Endothelial cell of umbilical vein (primary cell): Measurements from ENCODE around the gene INSC. TPM values are rescaled to one million over a fixed set of nuclear protein-coding genes. Genes with fewer than 3 reads are reported as not detected.

Source experiments
- BruUV-seq: library from RNA; stranded (reverse); fragments of 400-500 nt; replicated peaks from 2 replicates; lab custom pipeline; 2021; lab: Mats Ljungman, UMichigan
- CTCF ChIA-PET: fragments of 300-600, 350-600 bp; sonication (Branson Sonifier 250); formaldehyde crosslinking; loops from one replicate; lab custom pipeline; 2021; ENCODE audit warnings: antibody characterized with exemption, inconsistent platforms; lab: Charles Lee
- POLR2A ChIA-PET: fragments of 300-600, 350-600 bp; sonication (Branson Sonifier 250); formaldehyde crosslinking; loops from one replicate; lab custom pipeline; 2021; ENCODE audit warnings: antibody characterized with exemption, inconsistent platforms; lab: Charles Lee
- DNase-seq: peaks from one replicate; pipeline ENCODE4 v3.0.0-alpha.2; 2011; ENCODE audit warnings: low read depth, low spot score
- FAIRE-seq: peaks from 2 replicates; lab custom pipeline; 2011; peaks lifted over from hg19 to GRCh38; lab: Jason Lieb, UNC
- H2AFZ ChIP-seq: 2 replicates; pipeline ENCODE4 v1.6.0; 2012; ENCODE audit warnings: low read depth, low read length, control low read depth, inconsistent platforms
- H3K27ac ChIP-seq: 2 replicates; pipeline ENCODE4 v1.5.1; 2011; ENCODE audit warnings: low read depth, mild to moderate bottlenecking, control low read depth, low read length, moderate library complexity; ENCODE audit not compliant: insufficient read depth
- H3K27me3 ChIP-seq, 2 experiments: 2 replicates each; pipeline versions ENCODE4 v1.6.0 to v1.6.1; 2011; ENCODE audit warnings: low read length in 2 of 2, mixed read lengths in 1 of 2; ENCODE audit not compliant: control insufficient read depth in 2 of 2, insufficient read depth in 2 of 2
- H3K36me3 ChIP-seq, 2 experiments: 2 replicates in 1 of 2; 3 replicates in 1 of 2; pipeline ENCODE4 v1.5.1; 2011; ENCODE audit warnings: low read length in 2 of 2, mild to moderate bottlenecking in 1 of 2, moderate library complexity in 1 of 2; ENCODE audit not compliant: control insufficient read depth in 2 of 2, insufficient read depth in 2 of 2; ENCODE audit errors: extremely low read depth in 1 of 2
- H3K4me1 ChIP-seq: 3 replicates; pipeline ENCODE4 v1.5.1; 2011; ENCODE audit warnings: mild to moderate bottlenecking, low read length; ENCODE audit not compliant: control insufficient read depth, insufficient read depth; ENCODE audit errors: extremely low read depth
- H3K4me2 ChIP-seq: 2 replicates; pipeline ENCODE4 v1.6.1; 2011; ENCODE audit warnings: low read length, control low read depth, mixed read lengths; ENCODE audit not compliant: insufficient read depth
- H3K4me3 ChIP-seq, 3 experiments: fragments of 200-600 bp in 1 of 3; sonication (generic), shearing (Covaris generic) in 1 of 3; replicated peaks in 1 of 3; 2 replicates each; pipeline ENCODE4 v1.5.1; 2011 to 2016; ENCODE audit warnings: control low read depth in 3 of 3, low read length in 3 of 3, mild to moderate bottlenecking in 2 of 3, inconsistent platforms in 1 of 3, low read depth in 1 of 3, moderate library complexity in 1 of 3; ENCODE audit not compliant: insufficient read depth in 1 of 3
- H3K79me2 ChIP-seq: 2 replicates; pipeline ENCODE4 v1.6.0; 2012; ENCODE audit warnings: low read length, inconsistent platforms; ENCODE audit not compliant: control insufficient read depth, insufficient read depth
- H3K9ac ChIP-seq: replicated peaks from 2 replicates; pipeline ENCODE3; 2011; ENCODE audit warnings: low read length, control low read depth; ENCODE audit not compliant: insufficient read depth; ENCODE audit errors: extremely low read depth
- H3K9me1 ChIP-seq: replicated peaks from 3 replicates; pipeline ENCODE4 v1.6.0; 2011; ENCODE audit warnings: mild to moderate bottlenecking, low read length; ENCODE audit not compliant: control insufficient read depth, insufficient read depth; ENCODE audit errors: extremely low read depth
- H3K9me3 ChIP-seq: replicated peaks from 2 replicates; pipeline ENCODE4 v1.5.1; 2012; ENCODE audit warnings: low read length, inconsistent platforms; ENCODE audit not compliant: control insufficient read depth, insufficient read depth
- H4K20me1 ChIP-seq: replicated peaks from 2 replicates; pipeline ENCODE3; 2011; ENCODE audit warnings: mild to moderate bottlenecking, low read length; ENCODE audit not compliant: control insufficient read depth, insufficient read depth; ENCODE audit errors: extremely low read depth
- EZH2 ChIP-seq: IDR thresholded peaks from 2 replicates; pipeline ENCODE4 v1.6.1; 2012; ENCODE audit warnings: borderline replicate concordance, low read depth, mild to moderate bottlenecking, moderate library complexity, low read length, inconsistent platforms; ENCODE audit not compliant: severe bottlenecking
- FOS ChIP-seq: IDR thresholded peaks from 2 replicates; pipeline ENCODE4 v1.6.1; 2011; ENCODE audit warnings: mild to moderate bottlenecking, low read length, moderate library complexity, borderline replicate concordance; ENCODE audit not compliant: insufficient read depth
- GATA2 ChIP-seq: IDR thresholded peaks from 2 replicates; pipeline ENCODE4 v1.7.0; 2011; ENCODE audit warnings: low read depth, mild to moderate bottlenecking, moderate library complexity, mixed read lengths, low read length; ENCODE audit not compliant: insufficient read length, insufficient read depth
- JUN ChIP-seq: IDR thresholded peaks from 2 replicates; pipeline ENCODE4 v1.6.1; 2011; ENCODE audit warnings: borderline replicate concordance, low read depth; ENCODE audit not compliant: insufficient read length, insufficient read depth
- MYC ChIP-seq: IDR thresholded peaks from one replicate; pipeline ENCODE4 v1.6.1; 2011; ENCODE audit warnings: mild to moderate bottlenecking, low read depth, low read length
- POLR2A ChIP-seq: IDR thresholded peaks from 2 replicates; pipeline ENCODE4 v1.6.1; 2012; ENCODE audit warnings: low read depth, mild to moderate bottlenecking, control low read depth, low read length
- POLR2AphosphoS5 ChIP-seq: IDR thresholded peaks from 2 replicates; pipeline ENCODE4 v1.6.1; 2012; ENCODE audit warnings: low read depth, mild to moderate bottlenecking, control low read depth, low read length, moderate library complexity; ENCODE audit not compliant: insufficient read depth
- dilution Hi-C: fragments of 300-500 bp; cut with MboI; formaldehyde crosslinking; loops from one replicate; pipeline ENCODE4 v1.15.0; 2019; ENCODE audit warnings: low sequenced_read_pairs; ENCODE audit not compliant: extremely low pct_ligation_motif_present
- intact Hi-C: fragments of 100-400 bp; cut with micrococcal nuclease; formaldehyde crosslinking; loops from one replicate; pipeline ENCODE4 v1.10.0; 2022
- polyA plus RNA-seq, 4 experiments: library from polyadenylated mRNA; depleted of rRNA in 3 of 4; stranded (reverse) in 3 of 4; unstranded in 1 of 4; fragments of >200 nt; gene quantifications; 2 replicates each; pipeline versions ENCODE4 v1.2.1 to v1.2.3, GENCODE V29; 2011 to 2012; ENCODE audit warnings: missing spikeins in 1 of 4
- total RNA-seq: library from RNA; stranded (reverse); gene quantifications from 2 replicates; pipeline ENCODE4 v1.2.3, GENCODE V29; 2021
- TF ChIP-seq, protein P1 (sequence below), 2 donors: IDR thresholded peaks; 1 replicate in 1 of 2; 2 replicates in 1 of 2; pipeline ENCODE4 v1.5.1; 2011; ENCODE audit warnings: low read length in 2 of 2, mild to moderate bottlenecking in 2 of 2, moderate library complexity in 2 of 2, control low read depth in 1 of 2, inconsistent platforms in 1 of 2, low read depth in 1 of 2; ENCODE audit not compliant: insufficient read depth in 1 of 2; ENCODE audit errors: extremely low read depth in 1 of 2
- TF ChIP-seq, protein P2 (sequence below): IDR thresholded peaks from 2 replicates; pipeline ENCODE4 v1.6.1; 2011; ENCODE audit not compliant: insufficient read depth, insufficient read length

INSC gene
- total and polyA plus RNA-seq, 2 donors (not counting 3 experiments of a cell fraction or from before 2014, with no cell fraction given), result not detected

DNA sequence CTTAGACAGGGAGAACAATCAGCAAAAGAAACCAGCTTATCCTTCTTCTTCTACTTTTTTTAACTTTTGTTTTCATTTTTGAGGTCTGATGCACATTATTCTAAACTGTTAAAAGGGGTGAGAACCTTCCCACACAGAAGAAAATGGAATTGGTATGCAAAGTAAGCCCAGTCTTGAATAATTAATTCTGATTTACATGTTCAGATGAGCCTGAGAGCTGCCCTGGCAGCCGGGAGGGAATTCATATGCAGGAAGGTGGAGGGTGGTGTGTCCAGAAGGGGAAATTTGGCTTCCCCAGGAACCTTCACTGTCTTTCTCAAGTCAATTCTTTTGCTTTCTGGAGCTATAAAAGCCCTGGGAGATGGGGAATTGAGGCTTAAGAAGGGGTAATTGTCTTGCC, 181.0 kb downstream of the INSC start:
- DNase-seq, result no peak
- no peak overlapping the region for H2AFZ ChIP-seq
- no peak for FAIRE-seq
- no TSS peak for BruUV-seq
- H3K9me3 ChIP-seq, result no peaks in the 10 kb centered on the region
- no peaks in the 10 kb centered on the region for H3K27me3 ChIP-seq
- H3K9ac ChIP-seq, result no peak overlapping the region
- no peaks in the 10 kb centered on the region for H3K4me1 ChIP-seq
- H3K27ac ChIP-seq, result no peak overlapping the region
- H3K9me1 ChIP-seq, result no peaks in the 10 kb centered on the region
- no peaks in the 10 kb centered on the region for H4K20me1 ChIP-seq
- intact Hi-C loops, result no loop called here
- POLR2A ChIA-PET, result no interaction called here
- CTCF ChIA-PET, result interaction anchor here (0.7 kb wide), 1 partner anchor 190 kb away, joined by 3 read pairs; no protein-coding TSS in a partner anchor
- TF ChIP-seq POLR2A (no peak), FOS (no peak), JUN (no peak), GATA2 (no peak), MYC (no peak), POLR2AphosphoS5 (no peak), EZH2 (no peak)
- TF ChIP-seq, protein P1, sequence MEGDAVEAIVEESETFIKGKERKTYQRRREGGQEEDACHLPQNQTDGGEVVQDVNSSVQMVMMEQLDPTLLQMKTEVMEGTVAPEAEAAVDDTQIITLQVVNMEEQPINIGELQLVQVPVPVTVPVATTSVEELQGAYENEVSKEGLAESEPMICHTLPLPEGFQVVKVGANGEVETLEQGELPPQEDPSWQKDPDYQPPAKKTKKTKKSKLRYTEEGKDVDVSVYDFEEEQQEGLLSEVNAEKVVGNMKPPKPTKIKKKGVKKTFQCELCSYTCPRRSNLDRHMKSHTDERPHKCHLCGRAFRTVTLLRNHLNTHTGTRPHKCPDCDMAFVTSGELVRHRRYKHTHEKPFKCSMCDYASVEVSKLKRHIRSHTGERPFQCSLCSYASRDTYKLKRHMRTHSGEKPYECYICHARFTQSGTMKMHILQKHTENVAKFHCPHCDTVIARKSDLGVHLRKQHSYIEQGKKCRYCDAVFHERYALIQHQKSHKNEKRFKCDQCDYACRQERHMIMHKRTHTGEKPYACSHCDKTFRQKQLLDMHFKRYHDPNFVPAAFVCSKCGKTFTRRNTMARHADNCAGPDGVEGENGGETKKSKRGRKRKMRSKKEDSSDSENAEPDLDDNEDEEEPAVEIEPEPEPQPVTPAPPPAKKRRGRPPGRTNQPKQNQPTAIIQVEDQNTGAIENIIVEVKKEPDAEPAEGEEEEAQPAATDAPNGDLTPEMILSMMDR (IDR thresholded peaks at IDR 0.05; ENCODE audit: extremely low read depth in 1 of 2, insufficient read depth in 1 of 2, low read depth in 1 of 2, low read length in 2 of 2), result no peak
- TF ChIP-seq, protein P2, sequence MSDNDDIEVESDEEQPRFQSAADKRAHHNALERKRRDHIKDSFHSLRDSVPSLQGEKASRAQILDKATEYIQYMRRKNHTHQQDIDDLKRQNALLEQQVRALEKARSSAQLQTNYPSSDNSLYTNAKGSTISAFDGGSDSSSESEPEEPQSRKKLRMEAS, result no peak
- H3K4me3 ChIP-seq, result no peak overlapping the region
- H3K79me2 ChIP-seq, result no peaks in the 10 kb centered on the region
- no peaks in the 10 kb centered on the region for H3K36me3 ChIP-seq
- dilution Hi-C loops, result no loop called here
- no peak overlapping the region for H3K4me2 ChIP-seq

Other genes starting within 250 kb of the INSC start
- gene CYP2R1, start 222.7 kb upstream of the INSC start, total RNA-seq, result 8.0 and 11.6 TPM in 2 replicates
- 5.8 and 6.5 TPM in 2 replicates for gene CYP2R1, start 222.7 kb upstream of the INSC start, polyA plus RNA-seq
- gene CALCA, start 142.6 kb upstream of the INSC start, total RNA-seq, result not detected in 2 replicates
- gene CALCA, start 142.6 kb upstream of the INSC start, polyA plus RNA-seq, result not detected in 2 replicates
- not detected in 2 replicates for gene CALCB, start 41.3 kb upstream of the INSC start, total RNA-seq
- not detected in 2 replicates for gene CALCB, start 41.3 kb upstream of the INSC start, polyA plus RNA-seq